Measurements from ENCODE around the gene ST6GAL1.
"Not testable (repeated sequence)": the region's sequence is repeated elsewhere in the genome, so short reads cannot be mapped to it uniquely, and the experiment has no call there.

ST6GAL1 gene

GRCh38 chr3:186889698-186890097 lies 40.6 kb upstream of the ST6GAL1 start:
- not testable (repeated sequence) for H3K4ac ChIP-seq (ENCODE audit: low read depth in 1 of 2, low read length in 2 of 2); H2BK15ac ChIP-seq (ENCODE audit: low read depth, poor library complexity, severe bottlenecking); H4K8ac ChIP-seq (ENCODE audit: low read length); H3K36me3 ChIP-seq (ENCODE audit: control insufficient read depth in 1 of 2, insufficient read depth in 2 of 2, low read depth in 1 of 2, low read length in 2 of 2); H2BK12ac ChIP-seq (ENCODE audit: low read length in 2 of 2); H3K23ac ChIP-seq (ENCODE audit: low read length in 2 of 2); H3K4me1 ChIP-seq (ENCODE audit: control insufficient read depth, insufficient read depth, low read depth, low read length); H2AK5ac ChIP-seq (ENCODE audit: low read length, severe bottlenecking); H3K27ac ChIP-seq (ENCODE audit: low read length, poor library complexity, severe bottlenecking); H2AFZ ChIP-seq (ENCODE audit: low read depth, low read length); H3K14ac ChIP-seq (ENCODE audit: low read length in 2 of 2); H3K9ac ChIP-seq (ENCODE audit: low read length); H3K4me3 ChIP-seq (ENCODE audit: insufficient read depth in 1 of 2, low read depth in 1 of 2, low read length in 2 of 2); H3K79me1 ChIP-seq (replicated peaks; ENCODE audit: low read length, poor library complexity, severe bottlenecking); H4K91ac ChIP-seq (ENCODE audit: low read length); H3K4me2 ChIP-seq (ENCODE audit: low read length, poor library complexity, severe bottlenecking); H2BK5ac ChIP-seq (ENCODE audit: low read depth, low read length, poor library complexity, severe bottlenecking); H2BK120ac ChIP-seq (ENCODE audit: low read depth, low read length); DNase-seq; H3K18ac ChIP-seq (ENCODE audit: low read depth in 1 of 2, low read length in 2 of 2); H3K9me3 ChIP-seq (ENCODE audit: control insufficient read depth, low read length)
- peaks cover 0 to 39% of the 10 kb centered on the region in 2 experiments for H3K27me3 ChIP-seq (ENCODE audit: control insufficient read depth in 1 of 2, insufficient read depth in 1 of 2, low read length in 2 of 2)
- 96% methylated on average over 3 of the region's 4 CpGs for WGBS

- H2BK12ac ChIP-seq (ENCODE audit: low read length in 2 of 2), result no peak overlapping the region
- H3K4me3 ChIP-seq (ENCODE audit: insufficient read depth in 1 of 2, low read depth in 1 of 2, low read length in 2 of 2), result no peak overlapping the region
- H3K9me3 ChIP-seq (ENCODE audit: control insufficient read depth, low read length), result no peaks in the 10 kb centered on the region
- H3K23ac ChIP-seq (ENCODE audit: low read length in 2 of 2), result no peak overlapping the region
- H3K18ac ChIP-seq (ENCODE audit: low read depth in 1 of 2, low read length in 2 of 2), result no peak overlapping the region
- H3K9ac ChIP-seq (ENCODE audit: low read length), result no peak overlapping the region
- no peak overlapping the region for H2BK5ac ChIP-seq (ENCODE audit: low read depth, low read length, poor library complexity, severe bottlenecking)
- H2AFZ ChIP-seq (ENCODE audit: low read depth, low read length), result no peak overlapping the region
- H3K27me3 ChIP-seq (ENCODE audit: control insufficient read depth in 1 of 2, insufficient read depth in 1 of 2, low read length in 2 of 2), result peaks cover 0 to 36% of the 10 kb centered on the region in 2 experiments
- no peak overlapping the region for H3K4me2 ChIP-seq (ENCODE audit: low read length, poor library complexity, severe bottlenecking)
- H2BK15ac ChIP-seq (ENCODE audit: low read depth, poor library complexity, severe bottlenecking), result no peak overlapping the region
- no peaks in the 10 kb centered on the region for H3K4me1 ChIP-seq (ENCODE audit: control insufficient read depth, insufficient read depth, low read depth, low read length)
- H3K79me1 ChIP-seq (replicated peaks; ENCODE audit: low read length, poor library complexity, severe bottlenecking), result no peaks in the 10 kb centered on the region
- no peaks in the 10 kb centered on the region for H3K36me3 ChIP-seq (ENCODE audit: control insufficient read depth in 1 of 2, insufficient read depth in 2 of 2, low read depth in 1 of 2, low read length in 2 of 2)
- no peak overlapping the region for H4K8ac ChIP-seq (ENCODE audit: low read length)
- H3K27ac ChIP-seq (ENCODE audit: low read length, poor library complexity, severe bottlenecking), result no peak overlapping the region
- no peak overlapping the region for H2BK120ac ChIP-seq (ENCODE audit: low read depth, low read length)
- no peak for DNase-seq
- H3K4ac ChIP-seq (ENCODE audit: low read depth in 1 of 2, low read length in 2 of 2), result no peak overlapping the region
- no peak overlapping the region for H4K91ac ChIP-seq (ENCODE audit: low read length)
- H2AK5ac ChIP-seq (ENCODE audit: low read length, severe bottlenecking), result no peak overlapping the region
- H3K14ac ChIP-seq (ENCODE audit: low read length in 2 of 2), result no peak overlapping the region
Observed at GRCh38 chr3:186890911-186891310, 39.4 kb upstream of the ST6GAL1 start.

- WGBS, result no CpG with 5 or more reads among the region's 2 CpGs
- H2BK15ac ChIP-seq (ENCODE audit: low read depth, poor library complexity, severe bottlenecking); H3K18ac ChIP-seq (ENCODE audit: low read depth in 1 of 2, low read length in 2 of 2); H3K4ac ChIP-seq (ENCODE audit: low read depth in 1 of 2, low read length in 2 of 2); H2AFZ ChIP-seq (ENCODE audit: low read depth, low read length); H3K27ac ChIP-seq (ENCODE audit: low read length, poor library complexity, severe bottlenecking); H3K79me1 ChIP-seq (replicated peaks; ENCODE audit: low read length, poor library complexity, severe bottlenecking); H2BK5ac ChIP-seq (ENCODE audit: low read depth, low read length, poor library complexity, severe bottlenecking); DNase-seq; H3K23ac ChIP-seq (ENCODE audit: low read length in 2 of 2); H3K9ac ChIP-seq (ENCODE audit: low read length); H3K4me2 ChIP-seq (ENCODE audit: low read length, poor library complexity, severe bottlenecking); H3K9me3 ChIP-seq (ENCODE audit: control insufficient read depth, low read length); H2AK5ac ChIP-seq (ENCODE audit: low read length, severe bottlenecking); H3K14ac ChIP-seq (ENCODE audit: low read length in 2 of 2); H3K4me3 ChIP-seq (ENCODE audit: insufficient read depth in 1 of 2, low read depth in 1 of 2, low read length in 2 of 2); H2BK12ac ChIP-seq (ENCODE audit: low read length in 2 of 2); H3K36me3 ChIP-seq (ENCODE audit: control insufficient read depth in 1 of 2, insufficient read depth in 2 of 2, low read depth in 1 of 2, low read length in 2 of 2); H4K8ac ChIP-seq (ENCODE audit: low read length); H2BK120ac ChIP-seq (ENCODE audit: low read depth, low read length); H3K4me1 ChIP-seq (ENCODE audit: control insufficient read depth, insufficient read depth, low read depth, low read length); H4K91ac ChIP-seq (ENCODE audit: low read length): not testable (repeated sequence)
- H3K27me3 ChIP-seq (ENCODE audit: control insufficient read depth in 1 of 2, insufficient read depth in 1 of 2, low read length in 2 of 2), result peaks cover 0 to 30% of the 10 kb centered on the region in 2 experiments
Observed at GRCh38 chr3:186893071-186893470, 37.3 kb upstream of the ST6GAL1 start.

- Histone ChIP-seq H3K14ac (ENCODE audit: low read length in 2 of 2) (no peak overlapping the region), H2BK15ac (ENCODE audit: low read depth, poor library complexity, severe bottlenecking) (no peak overlapping the region), H3K9me3 (ENCODE audit: control insufficient read depth, low read length) (no peaks in the 10 kb centered on the region), H3K9ac (ENCODE audit: low read length) (no peak overlapping the region), H3K27me3 (ENCODE audit: control insufficient read depth in 1 of 2, insufficient read depth in 1 of 2, low read length in 2 of 2) (peaks cover 0 to 15% of the 10 kb centered on the region in 2 experiments), H3K4me3 (ENCODE audit: insufficient read depth in 1 of 2, low read depth in 1 of 2, low read length in 2 of 2) (no peak overlapping the region), H4K8ac (ENCODE audit: low read length) (no peak overlapping the region), H2AFZ (ENCODE audit: low read depth, low read length) (no peak overlapping the region), H2BK12ac (ENCODE audit: low read length in 2 of 2) (no peak overlapping the region), H3K4ac (ENCODE audit: low read depth in 1 of 2, low read length in 2 of 2) (no peak overlapping the region), H3K27ac (ENCODE audit: low read length, poor library complexity, severe bottlenecking) (no peak overlapping the region), H3K23ac (ENCODE audit: low read length in 2 of 2) (no peak overlapping the region), H2AK5ac (ENCODE audit: low read length, severe bottlenecking) (no peak overlapping the region), H2BK5ac (ENCODE audit: low read depth, low read length, poor library complexity, severe bottlenecking) (no peak overlapping the region), H3K4me2 (ENCODE audit: low read length, poor library complexity, severe bottlenecking) (no peak overlapping the region), H3K79me1 (replicated peaks; ENCODE audit: low read length, poor library complexity, severe bottlenecking) (no peaks in the 10 kb centered on the region), H3K4me1 (ENCODE audit: control insufficient read depth, insufficient read depth, low read depth, low read length) (peaks cover 1% of the 10 kb centered on the region), H4K91ac (ENCODE audit: low read length) (no peak overlapping the region), H2BK120ac (ENCODE audit: low read depth, low read length) (no peak overlapping the region), H3K18ac (ENCODE audit: low read depth in 1 of 2, low read length in 2 of 2) (no peak overlapping the region), H3K36me3 (ENCODE audit: control insufficient read depth in 1 of 2, insufficient read depth in 2 of 2, low read depth in 1 of 2, low read length in 2 of 2) (no peaks in the 10 kb centered on the region)
- 96% methylated on average over 5 of the region's 5 CpGs for WGBS
- no peak for DNase-seq
Observed at GRCh38 chr3:186895406-186895805, 34.9 kb upstream of the ST6GAL1 start.
